ENCODE measurements around the gene POFUT1. TPM values are rescaled to one million over a fixed set of nuclear protein-coding genes. Genes with fewer than 3 reads are reported as not detected.

Gene POFUT1
- total and polyA plus RNA-seq, 9 of the 15 experiments (the other 6 are each of a cell fraction or from before 2014, with no cell fraction given), result 3.5 to 44.7 (median 23.5) TPM

- TF ChIP-seq CUX1 (CRISPR knock-in tag; IDR thresholded peaks at IDR 0.05) (no peak), SMC3 (conservative IDR thresholded peaks at IDR 0.05; ENCODE audit: insufficient read depth, low read depth, low read length) (no peak), NCOA1 (IDR thresholded peaks at IDR 0.05; ENCODE audit: low read depth) (no peak), TGIF2 (CRISPR knock-in tag; IDR thresholded peaks at IDR 0.05) (no peak), PURB (CRISPR knock-in tag; IDR thresholded peaks at IDR 0.05; ENCODE audit: low read depth) (no peak), CEBPB (tag; IDR thresholded peaks at IDR 0.05) (no peak), KAT8 (IDR thresholded peaks at IDR 0.05; ENCODE audit: low read depth) (no peak), ZBTB5 (IDR thresholded peaks at IDR 0.05) (no peak), MCM5 (IDR thresholded peaks at IDR 0.05; ENCODE audit: low read depth) (no peak), ATF6 (CRISPR knock-in tag; IDR thresholded peaks at IDR 0.05) (0 out of 2 replicates have a peak, but pooled peaks have one; percentile 47)
These were observed 687 bp upstream of the POFUT1 start (continued) for GRCh38 chr20:32206760-32207625.

All from K562 (cell line).